Raji (cell line): ENCODE results near the gene EXD1.

Source experiments
- POLR2A ChIP-seq: IDR thresholded peaks from 2 replicates; pipeline ENCODE4 v1.6.1; 2011; ENCODE audit warnings: low read depth, low read length, control low read depth; ENCODE audit not compliant: insufficient read depth

EXD1 gene

GRCh38 chr15:41230650-41231421 is at the start of gene EXD1, which contains the start of gene CHP1:
Gene EXD1 (minus strand): TSS chr15:41230757. CDS start chr15:41226575, 4,182 bp downstream.
Gene CHP1 (plus strand): TSS chr15:41231268. CDS start chr15:41231383, 115 bp downstream.
- peak; percentile 74 for TF ChIP-seq POLR2A

- TF ChIP-seq POLR2A, result no peak
Observed at GRCh38 chr15:41279535-41280283, 49.2 kb upstream of the EXD1 start.

GRCh38 chr15:41278319-41278718 is 47.8 kb upstream of the EXD1 start:
- TF ChIP-seq POLR2A, result no peak

- no peak for TF ChIP-seq POLR2A
Observed at GRCh38 chr15:41276831-41277230, 46.3 kb upstream of the EXD1 start.

GRCh38 chr15:41269887-41270286 is 39.3 kb upstream of the EXD1 start:
- no peak for TF ChIP-seq POLR2A

GRCh38 chr15:41263891-41264351 is 33.4 kb upstream of the EXD1 start:
- TF ChIP-seq POLR2A, result no peak

- TF ChIP-seq POLR2A, result no peak
Observed at GRCh38 chr15:41262571-41262970, 32.0 kb upstream of the EXD1 start.

- TF ChIP-seq POLR2A, result no peak
Observed at GRCh38 chr15:41259546-41260189, 29.1 kb upstream of the EXD1 start.

- TF ChIP-seq POLR2A, result no peak
Observed at GRCh38 chr15:41258750-41259471, 28.4 kb upstream of the EXD1 start.

GRCh38 chr15:41256577-41257038 is 26.1 kb upstream of the EXD1 start:
- TF ChIP-seq POLR2A, result no peak

GRCh38 chr15:41256103-41256502 is 25.5 kb upstream of the EXD1 start:
- no peak for TF ChIP-seq POLR2A

- TF ChIP-seq POLR2A, result no peak
Observed at GRCh38 chr15:41254560-41254959, 24.0 kb upstream of the EXD1 start.

- no peak for TF ChIP-seq POLR2A
Observed at GRCh38 chr15:41251411-41251810, 20.9 kb upstream of the EXD1 start.

GRCh38 chr15:41241221-41241964 is 10.8 kb upstream of the EXD1 start:
- no peak for TF ChIP-seq POLR2A
